Measurements from ENCODE around the gene ZSWIM6.

The ZSWIM6 gene

GRCh38 chr5:61331407-61332357 is at the start of gene ZSWIM6:
TSS of gene ZSWIM6 (plus strand) at chr5:61332258. CDS start at chr5:61332273, 15 bp downstream.
- DNase-seq: peak; percentile 99

- no peak for DNase-seq
These were observed 48.6 kb upstream of the ZSWIM6 start for GRCh38 chr5:61283471-61283870.

- no peak for DNase-seq
These were observed 46.5 kb upstream of the ZSWIM6 start for GRCh38 chr5:61285531-61285930.

GRCh38 chr5:61286446-61287132 is 45.5 kb upstream of the ZSWIM6 start:
- DNase-seq: no peak

- no peak for DNase-seq
These were observed 44.6 kb upstream of the ZSWIM6 start for GRCh38 chr5:61287474-61287873.

- DNase-seq: no peak
These were observed 42.8 kb upstream of the ZSWIM6 start for GRCh38 chr5:61289241-61289640.

GRCh38 chr5:61289669-61290306 is 42.3 kb upstream of the ZSWIM6 start:
- no peak for DNase-seq

- DNase-seq: no peak
These were observed 41.3 kb upstream of the ZSWIM6 start for GRCh38 chr5:61290791-61291210.

- no peak for DNase-seq
These were observed 39.9 kb upstream of the ZSWIM6 start for GRCh38 chr5:61292062-61292657.

- DNase-seq: no peak
These were observed 39.0 kb upstream of the ZSWIM6 start for GRCh38 chr5:61293071-61293470.

GRCh38 chr5:61293873-61294272 is 38.2 kb upstream of the ZSWIM6 start:
- DNase-seq: no peak

- DNase-seq: no peak
These were observed 36.7 kb upstream of the ZSWIM6 start for GRCh38 chr5:61295365-61295764.

GRCh38 chr5:61298066-61298465 is 34.0 kb upstream of the ZSWIM6 start:
- DNase-seq: no peak

GRCh38 chr5:61298580-61298979 is 33.5 kb upstream of the ZSWIM6 start:
- no peak for DNase-seq

- DNase-seq: no peak
These were observed 32.8 kb upstream of the ZSWIM6 start for GRCh38 chr5:61299261-61299681.

- DNase-seq: no peak
These were observed 30.5 kb upstream of the ZSWIM6 start for GRCh38 chr5:61301341-61302199.

GRCh38 chr5:61302200-61302563 is 29.9 kb upstream of the ZSWIM6 start:
- no peak for DNase-seq

GRCh38 chr5:61303346-61303745 is 28.7 kb upstream of the ZSWIM6 start:
- DNase-seq: no peak

- DNase-seq: no peak
These were observed 27.3 kb upstream of the ZSWIM6 start for GRCh38 chr5:61304590-61305381.

- peak; percentile 56 for DNase-seq
These were observed 25.4 kb upstream of the ZSWIM6 start for GRCh38 chr5:61306531-61307131.

- no peak for DNase-seq
These were observed 24.9 kb upstream of the ZSWIM6 start for GRCh38 chr5:61307191-61307590.

Data from stimulated activated CD8-positive, alpha-beta memory T cell treated with anti-CD3 and anti-CD28 coated beads, Interleukin-4, amount 100 ng/mL, for 48 hours (primary cell).